Type B pancreatic cell (in vitro differentiated cells): Measurements from ENCODE around the gene LMAN2L. TPM values are rescaled to one million over a fixed set of nuclear protein-coding genes. Genes with fewer than 3 reads are reported as not detected.
A peak's percentile ranks its signal among the peaks of the same experiment; 100 is the strongest.

Experiments used
- DNase-seq: peaks from one replicate; pipeline ENCODE4 v3.0.0; 2021; ENCODE audit warnings: mixed read lengths; ENCODE audit not compliant: unreplicated experiment; ENCODE audit errors: extremely low spot score
- H3K27ac Mint-ChIP-seq: 2 replicates; pipeline ENCODE4 v1.8.0; 2021; ENCODE audit warnings: mild to moderate bottlenecking, mixed read lengths
- H3K27me3 Mint-ChIP-seq: 2 replicates; pipeline ENCODE4 v1.8.0; 2021; ENCODE audit warnings: mixed read lengths
- H3K36me3 Mint-ChIP-seq: 2 replicates; pipeline ENCODE4 v1.8.0; 2021; ENCODE audit warnings: mixed read lengths
- H3K4me1 Mint-ChIP-seq: one replicate; pipeline ENCODE4 v1.8.0; 2021; ENCODE audit warnings: mixed read lengths; ENCODE audit not compliant: unreplicated experiment
- H3K4me3 Mint-ChIP-seq: 2 replicates; pipeline ENCODE4 v1.8.0; 2021; ENCODE audit warnings: mild to moderate bottlenecking, mixed read lengths
- H3K9me3 Mint-ChIP-seq: 2 replicates; pipeline ENCODE4 v1.8.0; 2021; ENCODE audit warnings: mixed read lengths
- total RNA-seq: library from RNA; stranded (reverse); gene quantifications from 2 replicates; pipeline ENCODE4 v1.2.1, GENCODE V29; 2021; ENCODE audit warnings: low replicate concordance
- TF ChIP-seq, protein P1 (sequence below): fragments of 200-600 bp; sonication (generic); conservative IDR thresholded peaks from 2 replicates; pipeline ENCODE4 v1.5.0; 2021; ENCODE audit warnings: antibody characterized with exemption, mild to moderate bottlenecking

The LMAN2L gene
- total RNA-seq, 1 donor from 2014 or later, result 31.9 TPM

GRCh38 chr2:96753661-96754282 lies 13.9 kb upstream of the LMAN2L start:
- Mint-ChIP-seq H3K27ac (no peak overlapping the region), H3K4me3 (no peak overlapping the region), H3K9me3 (no peaks in the 10 kb centered on the region), H3K36me3 (no peaks in the 10 kb centered on the region), H3K27me3 (no peaks in the 10 kb centered on the region), H3K4me1 (no peaks in the 10 kb centered on the region)
- DNase-seq, result no peak
- TF ChIP-seq, protein P1, sequence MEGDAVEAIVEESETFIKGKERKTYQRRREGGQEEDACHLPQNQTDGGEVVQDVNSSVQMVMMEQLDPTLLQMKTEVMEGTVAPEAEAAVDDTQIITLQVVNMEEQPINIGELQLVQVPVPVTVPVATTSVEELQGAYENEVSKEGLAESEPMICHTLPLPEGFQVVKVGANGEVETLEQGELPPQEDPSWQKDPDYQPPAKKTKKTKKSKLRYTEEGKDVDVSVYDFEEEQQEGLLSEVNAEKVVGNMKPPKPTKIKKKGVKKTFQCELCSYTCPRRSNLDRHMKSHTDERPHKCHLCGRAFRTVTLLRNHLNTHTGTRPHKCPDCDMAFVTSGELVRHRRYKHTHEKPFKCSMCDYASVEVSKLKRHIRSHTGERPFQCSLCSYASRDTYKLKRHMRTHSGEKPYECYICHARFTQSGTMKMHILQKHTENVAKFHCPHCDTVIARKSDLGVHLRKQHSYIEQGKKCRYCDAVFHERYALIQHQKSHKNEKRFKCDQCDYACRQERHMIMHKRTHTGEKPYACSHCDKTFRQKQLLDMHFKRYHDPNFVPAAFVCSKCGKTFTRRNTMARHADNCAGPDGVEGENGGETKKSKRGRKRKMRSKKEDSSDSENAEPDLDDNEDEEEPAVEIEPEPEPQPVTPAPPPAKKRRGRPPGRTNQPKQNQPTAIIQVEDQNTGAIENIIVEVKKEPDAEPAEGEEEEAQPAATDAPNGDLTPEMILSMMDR, result no peak

DNA sequence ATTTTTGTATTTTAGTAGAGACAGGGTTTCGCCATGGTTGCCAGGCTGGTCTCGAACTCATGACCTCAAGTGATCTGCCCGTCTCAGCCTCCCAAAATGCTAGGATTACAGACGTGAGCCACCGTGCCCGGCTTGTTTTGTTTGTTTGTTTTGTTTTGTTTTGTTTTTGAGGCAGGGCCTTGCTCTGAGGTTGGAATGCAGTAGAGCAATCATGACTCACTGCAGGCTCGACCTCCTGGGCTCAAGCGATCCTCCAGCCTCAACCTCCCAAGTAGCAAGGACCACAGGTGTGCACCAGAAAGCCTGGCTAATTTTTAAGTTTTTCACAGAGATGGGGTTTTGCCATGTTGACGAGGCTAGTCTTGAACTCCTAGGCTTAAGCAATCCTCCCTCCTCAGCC lies 11.9 kb upstream of the LMAN2L start:
- Mint-ChIP-seq H3K27me3 (no peaks in the 10 kb centered on the region), H3K4me3 (no peak overlapping the region), H3K27ac (no peak overlapping the region), H3K4me1 (peaks cover 13% of the 10 kb centered on the region), H3K36me3 (no peaks in the 10 kb centered on the region), H3K9me3 (no peaks in the 10 kb centered on the region)
- TF ChIP-seq, protein P1, result no peak
- DNase-seq, result no peak

- H3K4me3 Mint-ChIP-seq, result no peak overlapping the region
- H3K36me3 Mint-ChIP-seq, result no peaks in the 10 kb centered on the region
- H3K27me3 Mint-ChIP-seq, result no peaks in the 10 kb centered on the region
- H3K4me1 Mint-ChIP-seq, result peaks cover 13% of the 10 kb centered on the region
- H3K27ac Mint-ChIP-seq, result no peak overlapping the region
- H3K9me3 Mint-ChIP-seq, result no peaks in the 10 kb centered on the region
- TF ChIP-seq, protein P1, result no peak
- no peak for DNase-seq
Observed at GRCh38 chr2:96747061-96747617, 7.3 kb upstream of the LMAN2L start.

DNA sequence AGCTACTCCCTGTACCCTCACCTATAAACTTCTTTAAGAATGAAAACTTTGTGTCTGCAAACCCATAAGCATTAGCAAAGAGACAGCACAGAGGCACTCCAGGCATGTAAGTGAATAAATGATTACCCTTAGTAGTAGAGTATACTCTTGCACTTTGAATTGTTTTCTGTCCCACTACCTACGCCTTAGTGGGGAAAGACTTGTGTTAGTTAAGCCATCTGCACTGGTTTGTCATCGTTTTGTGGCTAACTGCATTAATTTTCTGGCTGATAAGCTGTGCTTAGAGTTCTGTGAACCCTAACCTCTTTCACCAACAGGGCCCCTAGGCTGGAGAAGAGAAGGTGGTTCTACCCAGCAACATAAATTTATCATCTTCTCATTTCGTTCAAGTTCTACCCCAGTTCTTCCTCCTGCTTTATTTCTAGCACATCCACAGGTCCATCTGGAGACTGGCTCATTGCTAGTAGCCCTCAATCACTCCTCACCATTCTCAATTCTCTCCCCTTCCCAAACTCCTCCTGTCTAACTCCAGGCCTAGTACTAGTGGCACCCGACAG lies 710 bp downstream of the LMAN2L start:
- Mint-ChIP-seq H3K4me1 (peaks cover 38% of the 10 kb centered on the region), H3K36me3 (peaks cover 23% of the 10 kb centered on the region), H3K27ac (peak overlapping the region; percentile 95), H3K4me3 (peak overlapping the region; percentile 97), H3K27me3 (no peaks in the 10 kb centered on the region), H3K9me3 (no peaks in the 10 kb centered on the region)
- DNase-seq, result no peak
- TF ChIP-seq, protein P1, result no peak

- Mint-ChIP-seq H3K4me3 (peak overlapping the region; percentile 68), H3K27ac (no peak overlapping the region), H3K27me3 (no peaks in the 10 kb centered on the region), H3K9me3 (no peaks in the 10 kb centered on the region), H3K4me1 (peaks cover 38% of the 10 kb centered on the region), H3K36me3 (peaks cover 30% of the 10 kb centered on the region)
- no peak for DNase-seq
- TF ChIP-seq, protein P1, result no peak
Observed at GRCh38 chr2:96737831-96738230, 2.0 kb downstream of the LMAN2L start.
